NB4 (cell line): ENCODE results near the gene LEMD3.

Source experiments
- POLR2A ChIP-seq: IDR thresholded peaks from 2 replicates; pipeline ENCODE4 v1.6.1; 2011; ENCODE audit warnings: mild to moderate bottlenecking; ENCODE audit not compliant: insufficient read length; ENCODE audit errors: extremely low read depth
- TF ChIP-seq, protein P1 (sequence below): IDR thresholded peaks from one replicate; pipeline ENCODE4 v1.5.1; 2012; ENCODE audit warnings: low read depth, low read length

DNA sequence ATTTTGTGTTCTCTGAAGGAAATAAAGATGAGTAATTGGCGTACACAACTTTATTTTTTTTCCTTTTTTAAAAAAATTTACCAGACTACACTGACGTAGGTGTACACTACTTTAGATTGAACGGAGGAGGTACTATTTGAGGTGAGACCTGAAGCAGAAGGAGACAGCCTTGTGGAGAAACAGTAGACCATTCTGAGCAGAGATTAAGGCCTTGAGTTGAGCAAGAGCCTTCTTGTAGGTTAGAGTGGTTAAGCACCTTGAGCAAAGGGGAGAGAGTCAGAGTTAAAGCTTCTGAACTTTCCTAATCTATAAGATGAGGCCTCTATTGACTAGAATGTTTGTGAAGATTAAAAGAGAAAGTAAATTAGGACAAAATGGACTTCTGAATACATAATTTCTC is 2.5 kb downstream of the LEMD3 start:
- TF ChIP-seq, protein P1, sequence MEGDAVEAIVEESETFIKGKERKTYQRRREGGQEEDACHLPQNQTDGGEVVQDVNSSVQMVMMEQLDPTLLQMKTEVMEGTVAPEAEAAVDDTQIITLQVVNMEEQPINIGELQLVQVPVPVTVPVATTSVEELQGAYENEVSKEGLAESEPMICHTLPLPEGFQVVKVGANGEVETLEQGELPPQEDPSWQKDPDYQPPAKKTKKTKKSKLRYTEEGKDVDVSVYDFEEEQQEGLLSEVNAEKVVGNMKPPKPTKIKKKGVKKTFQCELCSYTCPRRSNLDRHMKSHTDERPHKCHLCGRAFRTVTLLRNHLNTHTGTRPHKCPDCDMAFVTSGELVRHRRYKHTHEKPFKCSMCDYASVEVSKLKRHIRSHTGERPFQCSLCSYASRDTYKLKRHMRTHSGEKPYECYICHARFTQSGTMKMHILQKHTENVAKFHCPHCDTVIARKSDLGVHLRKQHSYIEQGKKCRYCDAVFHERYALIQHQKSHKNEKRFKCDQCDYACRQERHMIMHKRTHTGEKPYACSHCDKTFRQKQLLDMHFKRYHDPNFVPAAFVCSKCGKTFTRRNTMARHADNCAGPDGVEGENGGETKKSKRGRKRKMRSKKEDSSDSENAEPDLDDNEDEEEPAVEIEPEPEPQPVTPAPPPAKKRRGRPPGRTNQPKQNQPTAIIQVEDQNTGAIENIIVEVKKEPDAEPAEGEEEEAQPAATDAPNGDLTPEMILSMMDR, result no peak
- no peak for TF ChIP-seq POLR2A
